C4-2B (cell line): ENCODE measurements around the gene GOLIM4.

Experiments used
- CTCF ChIP-seq: fragments of 450-650 bp; conservative IDR thresholded peaks from 2 replicates; pipeline ENCODE4 v1.5.1; 2017; ENCODE audit warnings: mild to moderate bottlenecking
- ZFX ChIP-seq: fragments of 450-650 bp; IDR thresholded peaks from 2 replicates; pipeline ENCODE4 v1.6.1; 2017

- no peak for TF ChIP-seq CTCF
- TF ChIP-seq ZFX = no peak
Observed at GRCh38 chr3:167989066-167989465, 106.7 kb downstream of the GOLIM4 start.
